ENCODE results near the gene PPIP5K2. TPM values are rescaled to one million over a fixed set of nuclear protein-coding genes. Genes with fewer than 3 reads are reported as not detected.

The PPIP5K2 gene
- total RNA-seq, 4 donors from 2014 or later, result 17.0 to 51.2 (median 31.7) TPM

- Histone ChIP-seq H3K36me3 (no peaks in the 10 kb centered on the region), H3K27ac (peak overlapping the region in 2 of 4 donors; percentile 63 to 93), H3K4me1 (peaks cover 0 to 11% (median 0%) of the 10 kb centered on the region in 4 donors), H3K27me3 (no peaks in the 10 kb centered on the region), H3K4me3 (no peak overlapping the region), H3K9me3 (no peaks in the 10 kb centered on the region)
- TF ChIP-seq POLR2A (IDR thresholded peaks at IDR 0.05), result no peak
- TF ChIP-seq, protein P1, sequence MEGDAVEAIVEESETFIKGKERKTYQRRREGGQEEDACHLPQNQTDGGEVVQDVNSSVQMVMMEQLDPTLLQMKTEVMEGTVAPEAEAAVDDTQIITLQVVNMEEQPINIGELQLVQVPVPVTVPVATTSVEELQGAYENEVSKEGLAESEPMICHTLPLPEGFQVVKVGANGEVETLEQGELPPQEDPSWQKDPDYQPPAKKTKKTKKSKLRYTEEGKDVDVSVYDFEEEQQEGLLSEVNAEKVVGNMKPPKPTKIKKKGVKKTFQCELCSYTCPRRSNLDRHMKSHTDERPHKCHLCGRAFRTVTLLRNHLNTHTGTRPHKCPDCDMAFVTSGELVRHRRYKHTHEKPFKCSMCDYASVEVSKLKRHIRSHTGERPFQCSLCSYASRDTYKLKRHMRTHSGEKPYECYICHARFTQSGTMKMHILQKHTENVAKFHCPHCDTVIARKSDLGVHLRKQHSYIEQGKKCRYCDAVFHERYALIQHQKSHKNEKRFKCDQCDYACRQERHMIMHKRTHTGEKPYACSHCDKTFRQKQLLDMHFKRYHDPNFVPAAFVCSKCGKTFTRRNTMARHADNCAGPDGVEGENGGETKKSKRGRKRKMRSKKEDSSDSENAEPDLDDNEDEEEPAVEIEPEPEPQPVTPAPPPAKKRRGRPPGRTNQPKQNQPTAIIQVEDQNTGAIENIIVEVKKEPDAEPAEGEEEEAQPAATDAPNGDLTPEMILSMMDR (IDR thresholded peaks at IDR 0.05), result no peak
- no peak for DNase-seq
Observed at GRCh38 chr5:103256178-103256577, 136.1 kb downstream of the PPIP5K2 start.

- peak; percentile 78 to 87 for TF ChIP-seq POLR2A (IDR thresholded peaks at IDR 0.05)
- TF ChIP-seq, protein P1 (IDR thresholded peaks at IDR 0.05), result peak in 2 of 6 experiments; percentile 8 to 13
- H3K4me3 ChIP-seq, result peak within 1 kb of the TSS; percentile 87 to 94 (median 92)
- no peaks in the 10 kb centered on the region for H3K27me3 ChIP-seq
- peak within 1 kb of the TSS; percentile 79 to 97 (median 91) for H3K27ac ChIP-seq
- peaks cover 0 to 16% (median 2%) of the 10 kb centered on the region in 4 donors for H3K4me1 ChIP-seq
- DNase-seq, result peak; percentile 96 to 99 (median 98)
- no peaks in the 10 kb centered on the region for H3K36me3 ChIP-seq
- H3K9me3 ChIP-seq, result no peaks in the 10 kb centered on the region
Observed at GRCh38 chr5:103258368-103258956, 138.4 kb downstream of the PPIP5K2 start, which contains the start of gene MACIR. Gene MACIR (plus strand): TSS chr5:103258763. CDS start chr5:103275920, 17,157 bp downstream.

- Histone ChIP-seq H3K27me3 (no peaks in the 10 kb centered on the region), H3K4me3 (peak overlapping the region; percentile 87 to 94 (median 92)), H3K4me1 (peaks cover 0 to 16% (median 2%) of the 10 kb centered on the region in 4 donors), H3K9me3 (no peaks in the 10 kb centered on the region), H3K27ac (peak overlapping the region; percentile 79 to 97 (median 91)), H3K36me3 (no peaks in the 10 kb centered on the region)
- TF ChIP-seq POLR2A (IDR thresholded peaks at IDR 0.05), result peak in 1 of 2 donors; percentile 26
- TF ChIP-seq, protein P1 (IDR thresholded peaks at IDR 0.05), result peak in 1 of 6 experiments; percentile 25
- DNase-seq, result peak; percentile 38 to 83 (median 75)
Observed at GRCh38 chr5:103258957-103259704, 139.0 kb downstream of the PPIP5K2 start.

DNA sequence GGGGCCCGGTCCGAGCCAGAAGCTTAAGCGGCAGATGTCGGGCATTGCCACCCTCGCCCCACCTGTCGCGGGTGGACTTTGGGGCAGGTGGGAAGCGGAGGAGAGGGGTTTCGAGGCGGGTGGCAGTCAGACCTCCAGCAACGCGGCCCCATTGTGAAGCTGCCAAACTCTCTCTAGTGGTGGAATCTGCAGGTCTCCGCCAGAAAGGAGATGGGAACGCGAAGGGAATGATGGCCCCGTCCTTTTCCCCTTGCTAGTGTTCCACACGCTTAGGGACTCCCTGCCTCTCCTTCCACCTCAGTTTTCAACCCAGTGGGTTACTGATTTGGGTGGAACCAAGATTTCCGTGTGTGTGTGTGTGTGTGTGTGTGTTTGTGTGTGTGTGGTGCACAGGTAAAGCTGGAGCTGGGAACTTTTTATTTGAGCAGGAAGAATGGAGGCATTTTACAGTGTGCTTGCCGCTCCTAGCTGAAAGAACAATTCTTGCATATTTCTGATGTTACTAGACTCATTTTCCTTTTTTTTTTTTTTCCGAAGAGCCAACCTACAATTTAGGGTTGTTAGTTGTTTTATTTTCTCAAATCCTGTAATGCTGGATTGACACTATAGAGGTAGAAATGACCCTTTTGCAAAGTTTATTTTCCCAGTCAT is 139.7 kb downstream of the PPIP5K2 start:
- Histone ChIP-seq H3K27me3 (no peaks in the 10 kb centered on the region), H3K27ac (peak overlapping the region; percentile 79 to 97 (median 91)), H3K36me3 (no peaks in the 10 kb centered on the region), H3K9me3 (no peaks in the 10 kb centered on the region), H3K4me3 (peak overlapping the region; percentile 87 to 94 (median 92)), H3K4me1 (peaks cover 0 to 16% (median 2%) of the 10 kb centered on the region in 4 donors)
- TF ChIP-seq, protein P1 (IDR thresholded peaks at IDR 0.05), result no peak
- no peak for TF ChIP-seq POLR2A (IDR thresholded peaks at IDR 0.05)
- peak in 1 of 3 donors; percentile 18 for DNase-seq

- H3K36me3 ChIP-seq, result no peaks in the 10 kb centered on the region
- H3K27me3 ChIP-seq, result no peaks in the 10 kb centered on the region
- H3K27ac ChIP-seq, result peak overlapping the region in 1 of 4 donors; percentile 97
- no peak for TF ChIP-seq POLR2A (IDR thresholded peaks at IDR 0.05)
- TF ChIP-seq, protein P1 (IDR thresholded peaks at IDR 0.05), result no peak
- no peak for DNase-seq
- H3K4me1 ChIP-seq, result peaks cover 0 to 8% (median 2%) of the 10 kb centered on the region in 4 donors
- no peaks in the 10 kb centered on the region for H3K9me3 ChIP-seq
- H3K4me3 ChIP-seq, result peak overlapping the region in 2 of 4 donors; percentile 94
Observed at GRCh38 chr5:103260951-103261350, 140.8 kb downstream of the PPIP5K2 start.
